Colonic mucosa (tissue), 4 donors: ENCODE measurements around the gene FOXP1. TPM values are rescaled to one million over a fixed set of nuclear protein-coding genes. Genes with fewer than 3 reads are reported as not detected.

Experiments used
- DNase-seq: peaks from one replicate; pipeline ENCODE4 v3.0.0-alpha.2; 2020
- H3K27ac ChIP-seq: fragments of 200-600 bp; one replicate; pipeline ENCODE4 v1.8.0; 2021
- H3K27me3 ChIP-seq: fragments of 200-600 bp; one replicate; pipeline ENCODE4 v1.8.0; 2021
- H3K36me3 ChIP-seq: fragments of 200-600 bp; one replicate; pipeline ENCODE4 v1.8.0; 2021
- H3K4me1 ChIP-seq: fragments of 200-600 bp; one replicate; pipeline ENCODE4 v1.8.0; 2021; ENCODE audit warnings: mild to moderate bottlenecking
- H3K4me3 ChIP-seq: fragments of 200-600 bp; one replicate; pipeline ENCODE4 v1.8.0; 2021
- H3K9ac ChIP-seq, 2 donors: one replicate each; pipeline ENCODE4 v1.7.0; 2013; ENCODE audit warnings: control low read depth in 2 of 2, low read depth in 2 of 2, low read length in 2 of 2
- H3K9me3 ChIP-seq: fragments of 200-600 bp; one replicate; pipeline ENCODE4 v1.8.0; 2021
- intact Hi-C: fragments of 100-400 bp; cut with DNase I; formaldehyde crosslinking; loops from one replicate; pipeline ENCODE4 v1.14.1; 2022
- total RNA-seq, 2 donors: library from RNA; stranded (reverse); fragmentation: NEBNext Ultra II Directional in 1 of 2; extraction: Animal tissue kit (Norgen Biotek cat#: 25700) in 1 of 2; gene quantifications; one replicate each; pipeline ENCODE4 v1.2.1, GENCODE V29; 2021
- TF ChIP-seq, protein P1 (sequence below): fragments of 200-600 bp; IDR thresholded peaks from one replicate; pipeline ENCODE4 v1.8.0; 2022; ENCODE audit warnings: antibody characterized with exemption, mild to moderate bottlenecking
- donor health status: healthy.
- donor health status: DM: no; HTN: no; CAD: no.
- donor health status: DM: no; HTN: no; CAD: no.

The FOXP1 gene
- total RNA-seq, 2 donors from 2014 or later: 127 to 128 TPM

DNA sequence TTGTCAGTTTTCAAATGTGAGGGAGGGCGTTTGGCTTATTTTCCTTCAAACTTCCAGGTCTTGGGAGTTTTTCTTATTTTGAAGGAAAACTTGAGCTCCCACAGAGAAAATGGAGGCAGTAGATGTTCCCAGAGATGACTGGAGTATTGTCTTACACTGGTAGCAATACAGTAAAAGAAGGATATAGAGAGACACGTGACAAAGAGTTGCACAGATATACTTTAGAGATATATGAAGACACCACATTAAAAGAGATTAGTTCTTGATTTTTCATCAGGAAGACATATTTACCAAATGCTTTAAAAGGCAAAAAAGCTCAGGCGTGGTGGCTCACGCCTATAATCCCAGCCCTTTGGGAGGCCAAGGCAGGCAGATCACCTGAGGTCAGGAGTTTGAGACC is 490.9 kb downstream of the FOXP1 start:
- Histone ChIP-seq H3K27ac (no peak overlapping the region), H3K9me3 (no peaks in the 10 kb centered on the region), H3K9ac (no peak overlapping the region), H3K4me1 (peaks cover 8% of the 10 kb centered on the region), H3K27me3 (no peaks in the 10 kb centered on the region), H3K36me3 (no peaks in the 10 kb centered on the region), H3K4me3 (no peak overlapping the region)
- intact Hi-C loops: no loop called here
- TF ChIP-seq, protein P1, sequence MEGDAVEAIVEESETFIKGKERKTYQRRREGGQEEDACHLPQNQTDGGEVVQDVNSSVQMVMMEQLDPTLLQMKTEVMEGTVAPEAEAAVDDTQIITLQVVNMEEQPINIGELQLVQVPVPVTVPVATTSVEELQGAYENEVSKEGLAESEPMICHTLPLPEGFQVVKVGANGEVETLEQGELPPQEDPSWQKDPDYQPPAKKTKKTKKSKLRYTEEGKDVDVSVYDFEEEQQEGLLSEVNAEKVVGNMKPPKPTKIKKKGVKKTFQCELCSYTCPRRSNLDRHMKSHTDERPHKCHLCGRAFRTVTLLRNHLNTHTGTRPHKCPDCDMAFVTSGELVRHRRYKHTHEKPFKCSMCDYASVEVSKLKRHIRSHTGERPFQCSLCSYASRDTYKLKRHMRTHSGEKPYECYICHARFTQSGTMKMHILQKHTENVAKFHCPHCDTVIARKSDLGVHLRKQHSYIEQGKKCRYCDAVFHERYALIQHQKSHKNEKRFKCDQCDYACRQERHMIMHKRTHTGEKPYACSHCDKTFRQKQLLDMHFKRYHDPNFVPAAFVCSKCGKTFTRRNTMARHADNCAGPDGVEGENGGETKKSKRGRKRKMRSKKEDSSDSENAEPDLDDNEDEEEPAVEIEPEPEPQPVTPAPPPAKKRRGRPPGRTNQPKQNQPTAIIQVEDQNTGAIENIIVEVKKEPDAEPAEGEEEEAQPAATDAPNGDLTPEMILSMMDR: no peak
- DNase-seq: no peak

- Histone ChIP-seq H3K27ac (no peak overlapping the region), H3K36me3 (no peaks in the 10 kb centered on the region), H3K4me1 (peaks cover 8% of the 10 kb centered on the region), H3K9ac (no peak overlapping the region), H3K27me3 (no peaks in the 10 kb centered on the region), H3K9me3 (no peaks in the 10 kb centered on the region), H3K4me3 (no peak overlapping the region)
- intact Hi-C loops: no loop called here
- TF ChIP-seq, protein P1: no peak
- DNase-seq: no peak
Measured at GRCh38 chr3:71090207-71090606, 493.3 kb downstream of the FOXP1 start.

GRCh38 chr3:71089271-71089847 is 494.2 kb downstream of the FOXP1 start:
- TF ChIP-seq, protein P1: no peak
- intact Hi-C loops: no loop called here
- H3K4me1 ChIP-seq: peaks cover 8% of the 10 kb centered on the region
- no peak for DNase-seq
- H3K27ac ChIP-seq: no peak overlapping the region
- H3K9me3 ChIP-seq: no peaks in the 10 kb centered on the region
- no peak overlapping the region for H3K4me3 ChIP-seq
- H3K27me3 ChIP-seq: no peaks in the 10 kb centered on the region
- no peak overlapping the region for H3K9ac ChIP-seq
- H3K36me3 ChIP-seq: no peaks in the 10 kb centered on the region

DNA sequence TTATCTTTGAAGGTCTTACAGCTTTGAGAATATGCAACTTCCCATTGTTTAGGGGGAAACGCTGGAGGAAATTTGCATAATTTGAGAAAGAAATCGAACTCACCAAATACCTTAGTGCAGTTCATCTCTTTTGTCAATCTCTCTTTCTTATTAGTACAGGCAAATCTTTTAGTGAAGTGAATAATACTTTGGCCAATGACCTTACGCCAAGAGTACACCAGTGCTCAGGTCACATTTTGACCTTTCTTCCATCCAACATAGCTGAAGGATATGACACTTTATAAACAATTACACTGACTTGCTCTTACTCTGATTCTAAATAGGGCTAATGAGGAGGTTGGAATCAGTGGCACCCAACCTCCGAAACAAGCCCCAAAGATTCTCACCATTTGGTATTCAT is 494.8 kb downstream of the FOXP1 start:
- TF ChIP-seq, protein P1: no peak
- H3K27ac ChIP-seq: no peak overlapping the region
- no peaks in the 10 kb centered on the region for H3K27me3 ChIP-seq
- DNase-seq: no peak
- peaks cover 8% of the 10 kb centered on the region for H3K4me1 ChIP-seq
- no peak overlapping the region for H3K4me3 ChIP-seq
- no peaks in the 10 kb centered on the region for H3K9me3 ChIP-seq
- H3K36me3 ChIP-seq: no peaks in the 10 kb centered on the region
- H3K9ac ChIP-seq: no peak overlapping the region
- intact Hi-C loops: no loop called here

- DNase-seq: no peak
- intact Hi-C loops: no loop called here
- H3K4me3 ChIP-seq: no peak overlapping the region
- H3K27ac ChIP-seq: no peak overlapping the region
- H3K27me3 ChIP-seq: no peaks in the 10 kb centered on the region
- no peak overlapping the region for H3K9ac ChIP-seq
- TF ChIP-seq, protein P1: no peak
- H3K36me3 ChIP-seq: no peaks in the 10 kb centered on the region
- H3K9me3 ChIP-seq: no peaks in the 10 kb centered on the region
- peaks cover 8% of the 10 kb centered on the region for H3K4me1 ChIP-seq
Measured at GRCh38 chr3:71088019-71088708, 495.4 kb downstream of the FOXP1 start.
